Neural progenitor cell (in vitro differentiated cells): Measurements from ENCODE around the gene OR5AP2. TPM values are rescaled to one million over a fixed set of nuclear protein-coding genes. Genes with fewer than 3 reads are reported as not detected.

Experiments used
- DNase-seq: peaks from one replicate; pipeline ENCODE4 v3.0.0-alpha.2; 2016; ENCODE audit warnings: low spot score
- H2AFZ ChIP-seq: fragments of 200-600 bp; sonication (generic); replicated peaks from 2 replicates; pipeline ENCODE4 v1.6.1; 2016; ENCODE audit warnings: antibody characterized with exemption
- H3F3A ChIP-seq: fragments of 200-600 bp; sonication (generic); 2 replicates; pipeline ENCODE4 v1.6.1; 2016; ENCODE audit warnings: antibody characterized with exemption, low read depth
- H3K27ac ChIP-seq: fragments of 200-600 bp; sonication (generic); 2 replicates; pipeline ENCODE4 v1.5.1; 2016; ENCODE audit warnings: mild to moderate bottlenecking
- H3K27me3 ChIP-seq: fragments of 200-600 bp; sonication (generic); 2 replicates; pipeline ENCODE4 v1.6.1; 2016; ENCODE audit warnings: mild to moderate bottlenecking, moderate library complexity
- H3K36me3 ChIP-seq: fragments of 200-600 bp; sonication (generic); 2 replicates; pipeline ENCODE4 v1.5.1; 2016
- H3K4me1 ChIP-seq: fragments of 200-600 bp; sonication (generic); 2 replicates; pipeline ENCODE4 v1.6.1; 2016; ENCODE audit warnings: mixed run types
- H3K4me2 ChIP-seq: fragments of 200-600 bp; sonication (generic); 2 replicates; pipeline ENCODE4 v1.6.1; 2016
- H3K4me3 ChIP-seq: fragments of 200-600 bp; sonication (generic); 2 replicates; pipeline ENCODE4 v1.5.1; 2016
- H3K79me2 ChIP-seq: fragments of 200-600 bp; sonication (generic); 2 replicates; pipeline ENCODE4 v1.6.1; 2016; ENCODE audit warnings: low read depth
- H3K9ac ChIP-seq: fragments of 200-600 bp; sonication (generic); 2 replicates; pipeline ENCODE4 v1.6.1; 2016
- H3K9me3 ChIP-seq: fragments of 200-600 bp; sonication (generic); 2 replicates; pipeline ENCODE4 v1.5.1; 2016; ENCODE audit warnings: low read depth
- H4K20me1 ChIP-seq: fragments of 200-600 bp; sonication (generic); 2 replicates; pipeline ENCODE4 v1.6.1; 2016; ENCODE audit warnings: low read depth
- H3K27ac Mint-ChIP-seq: 3 replicates; pipeline ENCODE4 v1.8.0; 2021; ENCODE audit warnings: mixed read lengths
- H3K27me3 Mint-ChIP-seq: 2 replicates; pipeline ENCODE4 v1.8.0; 2022; ENCODE audit warnings: low read depth, mild to moderate bottlenecking, inconsistent platforms, moderate library complexity, mixed read lengths; ENCODE audit not compliant: insufficient read depth
- H3K36me3 Mint-ChIP-seq: 3 replicates; pipeline ENCODE4 v1.8.0; 2021; ENCODE audit warnings: mixed read lengths
- H3K4me1 Mint-ChIP-seq: 3 replicates; pipeline ENCODE4 v1.8.0; 2021; ENCODE audit warnings: mixed read lengths
- H3K4me3 Mint-ChIP-seq: 3 replicates; pipeline ENCODE4 v1.8.0; 2021; ENCODE audit warnings: mild to moderate bottlenecking, moderate library complexity, mixed read lengths
- H3K9me3 Mint-ChIP-seq: 3 replicates; pipeline ENCODE4 v1.8.0; 2020; ENCODE audit warnings: mixed read lengths
- EZH2 ChIP-seq: fragments of 200-600 bp; sonication (generic); IDR thresholded peaks from 2 replicates; pipeline ENCODE4 v1.6.1; 2017; ENCODE audit warnings: antibody characterized with exemption, mild to moderate bottlenecking, moderate library complexity
- EZH2phosphoT487 ChIP-seq: fragments of 200-600 bp; sonication (generic); IDR thresholded peaks from 2 replicates; pipeline ENCODE4 v1.6.1; 2017; ENCODE audit warnings: antibody characterized with exemption
- total RNA-seq: library from RNA; depleted of rRNA; stranded (reverse); fragments of >200 nt; gene quantifications from 2 replicates; pipeline ENCODE4 v1.2.3, GENCODE V29; 2015; ENCODE audit warnings: low replicate concordance
- TF ChIP-seq, protein P1 (sequence below): fragments of 200-600 bp; sonication (generic); IDR thresholded peaks from 2 replicates; pipeline ENCODE4 v1.5.1; 2017; ENCODE audit warnings: antibody characterized with exemption, mild to moderate bottlenecking

Gene OR5AP2
- total RNA-seq, 1 donor from 2014 or later: not detected

DNA sequence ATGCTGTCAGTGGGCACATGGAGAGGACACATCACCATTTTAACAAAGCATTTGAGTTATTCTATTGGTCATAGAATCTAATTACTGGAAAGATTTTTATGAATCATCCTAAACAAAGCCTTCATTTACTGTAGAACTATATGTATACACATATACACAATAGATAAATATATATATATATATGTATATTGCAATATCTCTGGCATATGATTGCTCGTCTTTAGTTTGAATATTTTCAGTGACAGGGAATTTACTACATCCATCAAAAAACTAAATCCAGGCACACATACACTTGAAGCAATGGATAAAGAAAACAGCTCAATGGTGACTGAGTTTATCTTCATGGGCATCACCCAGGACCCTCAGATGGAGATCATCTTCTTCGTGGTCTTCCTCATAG, 21.1 kb upstream of the OR5AP2 start, which contains the start of gene OR5AR1:
TSS of gene OR5AR1 (plus strand) at position 301 of the 400 bp plus-strand sequence. CDS start at position 301, 0 bp downstream.
- Mint-ChIP-seq H3K27me3 (peaks cover 2% of the 10 kb centered on the region), H3K4me1 (peaks cover 12% of the 10 kb centered on the region), H3K36me3 (no peaks in the 10 kb centered on the region), H3K27ac (no peak within 1 kb of the TSS), H3K4me3 (no peak within 1 kb of the TSS), H3K9me3 (no peaks in the 10 kb centered on the region)
- Histone ChIP-seq H3K36me3 (no peaks in the 10 kb centered on the region), H3K4me1 (peaks cover 28% of the 10 kb centered on the region), H3F3A (peaks cover 17% of the 10 kb centered on the region), H3K27ac (no peak within 1 kb of the TSS), H3K27me3 (no peaks in the 10 kb centered on the region), H3K4me2 (no peak within 1 kb of the TSS), H3K9me3 (peaks cover 5% of the 10 kb centered on the region), H3K9ac (no peak within 1 kb of the TSS), H3K79me2 (no peaks in the 10 kb centered on the region), H3K4me3 (no peak within 1 kb of the TSS), H4K20me1 (no peaks in the 10 kb centered on the region), H2AFZ (no peak within 1 kb of the TSS)
- DNase-seq: no peak
- TF ChIP-seq EZH2: no peak
- TF ChIP-seq EZH2phosphoT487: no peak
- TF ChIP-seq, protein P1, sequence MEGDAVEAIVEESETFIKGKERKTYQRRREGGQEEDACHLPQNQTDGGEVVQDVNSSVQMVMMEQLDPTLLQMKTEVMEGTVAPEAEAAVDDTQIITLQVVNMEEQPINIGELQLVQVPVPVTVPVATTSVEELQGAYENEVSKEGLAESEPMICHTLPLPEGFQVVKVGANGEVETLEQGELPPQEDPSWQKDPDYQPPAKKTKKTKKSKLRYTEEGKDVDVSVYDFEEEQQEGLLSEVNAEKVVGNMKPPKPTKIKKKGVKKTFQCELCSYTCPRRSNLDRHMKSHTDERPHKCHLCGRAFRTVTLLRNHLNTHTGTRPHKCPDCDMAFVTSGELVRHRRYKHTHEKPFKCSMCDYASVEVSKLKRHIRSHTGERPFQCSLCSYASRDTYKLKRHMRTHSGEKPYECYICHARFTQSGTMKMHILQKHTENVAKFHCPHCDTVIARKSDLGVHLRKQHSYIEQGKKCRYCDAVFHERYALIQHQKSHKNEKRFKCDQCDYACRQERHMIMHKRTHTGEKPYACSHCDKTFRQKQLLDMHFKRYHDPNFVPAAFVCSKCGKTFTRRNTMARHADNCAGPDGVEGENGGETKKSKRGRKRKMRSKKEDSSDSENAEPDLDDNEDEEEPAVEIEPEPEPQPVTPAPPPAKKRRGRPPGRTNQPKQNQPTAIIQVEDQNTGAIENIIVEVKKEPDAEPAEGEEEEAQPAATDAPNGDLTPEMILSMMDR: no peak

DNA sequence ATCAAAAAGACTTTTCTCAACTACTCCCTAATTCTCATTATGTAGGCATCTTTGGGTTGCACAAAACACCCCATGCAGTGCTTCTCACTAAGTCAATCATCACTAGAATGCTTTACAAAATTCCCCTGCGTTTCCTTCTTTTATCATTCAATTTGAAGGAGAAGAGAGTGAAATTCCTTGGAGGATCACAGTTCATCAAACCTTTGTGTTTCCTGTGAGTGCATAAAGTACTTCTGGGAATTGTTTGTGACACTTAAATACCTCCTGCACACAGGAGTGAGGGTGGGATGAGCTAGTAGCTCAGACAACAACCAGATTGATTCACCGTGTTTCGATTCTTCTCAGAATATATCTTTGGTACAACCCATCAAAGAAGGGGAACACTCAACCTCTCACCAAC, 17.5 kb upstream of the OR5AP2 start:
- H3K4me1 Mint-ChIP-seq: peaks cover 12% of the 10 kb centered on the region
- no peaks in the 10 kb centered on the region for H3K9me3 Mint-ChIP-seq
- Histone ChIP-seq H3K36me3 (no peaks in the 10 kb centered on the region), H3K27me3 (no peaks in the 10 kb centered on the region), H3K4me2 (peak overlapping the region; percentile 76), H2AFZ (peak overlapping the region; percentile 45), H3K4me3 (peak overlapping the region; percentile 29), H3K79me2 (no peaks in the 10 kb centered on the region), H3K4me1 (peaks cover 29% of the 10 kb centered on the region), H4K20me1 (no peaks in the 10 kb centered on the region), H3K9ac (no peak overlapping the region), H3F3A (peaks cover 17% of the 10 kb centered on the region), H3K9me3 (peaks cover 5% of the 10 kb centered on the region), H3K27ac (peak overlapping the region; percentile 93)
- no peak overlapping the region for H3K27ac Mint-ChIP-seq
- TF ChIP-seq EZH2phosphoT487 (no peak), EZH2 (no peak)
- TF ChIP-seq, protein P1: no peak
- no peaks in the 10 kb centered on the region for H3K36me3 Mint-ChIP-seq
- peaks cover 2% of the 10 kb centered on the region for H3K27me3 Mint-ChIP-seq
- peak; percentile 82 for DNase-seq
- H3K4me3 Mint-ChIP-seq: no peak overlapping the region

DNA sequence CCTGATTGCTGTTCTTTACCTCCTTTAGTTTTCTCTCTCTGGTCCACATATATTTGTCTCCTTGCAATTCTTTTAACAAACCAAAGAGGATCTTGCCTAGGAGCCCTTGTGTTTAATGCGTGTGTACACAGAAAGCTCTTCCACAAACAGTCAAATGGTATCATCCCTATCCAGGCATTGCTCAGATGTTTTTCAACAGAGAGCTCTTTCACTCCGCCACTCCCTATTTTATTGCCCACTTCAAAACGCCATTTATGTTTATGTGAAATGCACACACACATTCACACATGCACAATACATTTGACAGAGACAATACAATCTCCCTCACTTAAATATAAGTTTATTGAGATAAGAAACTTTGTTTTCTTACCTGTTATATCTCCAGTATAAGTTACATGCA, 4.7 kb downstream of the OR5AP2 start:
- no peaks in the 10 kb centered on the region for H3K36me3 ChIP-seq
- no peaks in the 10 kb centered on the region for H3K4me1 Mint-ChIP-seq
- no peaks in the 10 kb centered on the region for H3F3A ChIP-seq
- no peaks in the 10 kb centered on the region for H3K9me3 Mint-ChIP-seq
- no peak overlapping the region for H3K27ac Mint-ChIP-seq
- no peaks in the 10 kb centered on the region for H3K36me3 Mint-ChIP-seq
- no peaks in the 10 kb centered on the region for H3K27me3 Mint-ChIP-seq
- H3K4me2 ChIP-seq: no peak overlapping the region
- no peaks in the 10 kb centered on the region for H3K4me1 ChIP-seq
- H3K9ac ChIP-seq: no peak overlapping the region
- H3K79me2 ChIP-seq: no peaks in the 10 kb centered on the region
- no peak overlapping the region for H3K4me3 Mint-ChIP-seq
- no peak overlapping the region for H3K27ac ChIP-seq
- no peak overlapping the region for H3K4me3 ChIP-seq
- no peaks in the 10 kb centered on the region for H4K20me1 ChIP-seq
- no peak for DNase-seq
- no peaks in the 10 kb centered on the region for H3K27me3 ChIP-seq
- no peaks in the 10 kb centered on the region for H3K9me3 ChIP-seq
- peak overlapping the region; percentile 7 for H2AFZ ChIP-seq
- TF ChIP-seq, protein P1: no peak
- TF ChIP-seq EZH2phosphoT487: no peak
